Adipocyte (in vitro differentiated cells): ENCODE measurements around the gene ADAR.
A peak's percentile ranks its signal among the peaks of the same experiment; 100 is the strongest.

Experiments used
- DNase-seq: peaks from one replicate; pipeline ENCODE4 v3.0.0-alpha.2; 2015; ENCODE audit warnings: low read depth
- H3K27me3 ChIP-seq: replicated peaks from 2 replicates; pipeline ENCODE4 v1.7.0; 2013; ENCODE audit warnings: mild to moderate bottlenecking, low read length, moderate library complexity; ENCODE audit not compliant: control insufficient read depth, insufficient read depth
- H3K36me3 ChIP-seq: 2 replicates; pipeline ENCODE4 v1.7.0; 2013; ENCODE audit warnings: low read length, mild to moderate bottlenecking, moderate library complexity; ENCODE audit not compliant: control insufficient read depth, insufficient read depth, severe bottlenecking
- H3K4me1 ChIP-seq: 2 replicates; pipeline ENCODE4 v1.7.0; 2013; ENCODE audit warnings: mild to moderate bottlenecking, low read length, moderate library complexity; ENCODE audit not compliant: control insufficient read depth, insufficient read depth
- H3K4me3 ChIP-seq: 2 replicates; pipeline ENCODE4 v1.7.0; 2013; ENCODE audit warnings: mild to moderate bottlenecking, low read length, moderate library complexity
- H3K9ac ChIP-seq: 2 replicates; pipeline ENCODE4 v1.7.0; 2013; ENCODE audit warnings: mild to moderate bottlenecking, low read length, moderate library complexity
- H3K9me3 ChIP-seq: 2 replicates; pipeline ENCODE4 v1.7.0; 2013; ENCODE audit warnings: mild to moderate bottlenecking, low read length, moderate library complexity; ENCODE audit not compliant: control insufficient read depth

ADAR gene

DNA sequence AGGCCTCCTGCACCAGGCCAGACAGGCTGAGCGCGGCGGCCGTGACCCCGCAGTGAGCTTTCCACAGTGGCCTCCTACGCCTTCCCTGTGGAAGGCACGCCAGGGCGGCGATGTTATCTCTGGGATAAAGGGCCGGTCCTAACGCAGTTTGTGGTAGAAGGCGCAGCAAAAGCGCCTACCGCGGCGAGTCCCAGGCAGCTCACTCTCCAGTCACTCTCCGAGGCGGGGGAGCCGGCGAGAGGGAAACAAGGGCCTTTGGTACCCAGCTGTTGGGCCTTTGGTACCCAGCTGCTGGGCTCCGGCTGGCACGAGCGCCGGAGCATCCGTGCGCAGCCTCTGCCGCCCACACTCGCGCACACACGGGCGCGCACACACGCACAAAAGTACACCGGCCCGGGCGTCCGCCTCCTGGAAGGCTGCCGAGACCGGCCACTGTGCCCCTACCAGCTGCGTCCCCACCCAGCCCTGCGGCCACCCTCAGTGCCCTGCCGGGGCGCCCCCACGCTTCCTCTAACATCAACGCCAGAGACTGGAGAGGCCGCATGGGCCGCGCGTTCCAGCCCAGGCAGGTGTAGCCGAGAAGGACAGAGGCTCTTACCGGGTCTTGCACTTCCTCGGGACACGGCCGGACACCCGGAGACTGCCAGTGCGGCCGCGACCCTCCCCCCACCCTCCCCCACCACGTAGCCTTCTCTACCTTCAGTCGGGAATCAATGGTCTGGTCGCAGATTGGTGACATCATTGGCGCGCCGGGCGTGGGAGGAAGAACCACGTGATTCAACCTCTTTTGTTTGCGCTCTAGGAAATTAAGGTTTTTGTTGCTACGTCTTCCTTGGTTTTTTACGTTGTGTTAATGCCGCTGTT, 19.5 kb upstream of the ADAR start:
- Histone ChIP-seq H3K9ac (peak overlapping the region; percentile 94), H3K9me3 (peaks cover 7% of the 10 kb centered on the region), H3K36me3 (peaks cover 4% of the 10 kb centered on the region), H3K27me3 (peaks cover 3% of the 10 kb centered on the region), H3K4me3 (peak overlapping the region; percentile 95), H3K4me1 (peaks cover 17% of the 10 kb centered on the region)
- DNase-seq = peak; percentile 93

DNA sequence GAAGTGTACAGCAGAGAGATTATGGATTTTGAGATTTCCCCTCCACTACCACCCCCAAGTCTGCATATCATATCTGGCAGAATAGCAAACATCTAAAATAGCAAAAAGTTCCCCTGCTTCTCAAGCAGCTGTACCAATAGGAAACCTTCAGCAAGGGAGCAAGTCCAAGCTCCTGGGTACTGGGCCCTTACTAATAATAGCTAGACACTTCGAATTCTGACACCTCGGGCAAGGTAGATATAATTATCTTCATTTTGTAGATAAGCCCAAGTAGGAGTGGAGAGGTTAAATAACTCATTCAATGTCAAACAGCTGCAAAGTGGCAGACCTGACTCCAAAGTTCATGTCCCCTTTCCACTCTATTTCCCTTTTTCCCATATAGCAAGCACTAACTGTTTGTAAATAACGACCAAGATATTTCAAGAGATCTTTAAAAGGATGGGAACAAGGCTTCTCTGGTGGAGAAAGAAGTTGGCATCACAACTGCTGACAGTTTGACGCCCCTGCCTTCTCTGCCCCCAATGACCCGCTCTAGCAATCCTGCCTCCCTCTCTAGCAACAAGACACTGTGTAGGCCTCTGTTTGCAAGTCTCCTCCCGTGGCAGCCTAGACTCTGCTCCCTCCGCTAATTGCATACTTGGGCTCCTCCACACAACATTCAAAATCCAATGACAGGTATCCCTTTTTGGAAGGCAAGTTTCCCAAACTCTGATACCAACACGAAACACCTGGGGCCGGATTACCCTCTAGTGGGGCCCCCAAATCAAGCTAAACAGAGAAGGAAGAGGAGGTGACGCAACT, 18.7 kb upstream of the ADAR start:
- H3K36me3 ChIP-seq = peaks cover 5% of the 10 kb centered on the region
- peaks cover 17% of the 10 kb centered on the region for H3K4me1 ChIP-seq
- no peak for DNase-seq
- H3K9me3 ChIP-seq = peaks cover 7% of the 10 kb centered on the region
- peak overlapping the region; percentile 95 for H3K4me3 ChIP-seq
- H3K27me3 ChIP-seq = no peaks in the 10 kb centered on the region
- peak overlapping the region; percentile 94 for H3K9ac ChIP-seq

DNA sequence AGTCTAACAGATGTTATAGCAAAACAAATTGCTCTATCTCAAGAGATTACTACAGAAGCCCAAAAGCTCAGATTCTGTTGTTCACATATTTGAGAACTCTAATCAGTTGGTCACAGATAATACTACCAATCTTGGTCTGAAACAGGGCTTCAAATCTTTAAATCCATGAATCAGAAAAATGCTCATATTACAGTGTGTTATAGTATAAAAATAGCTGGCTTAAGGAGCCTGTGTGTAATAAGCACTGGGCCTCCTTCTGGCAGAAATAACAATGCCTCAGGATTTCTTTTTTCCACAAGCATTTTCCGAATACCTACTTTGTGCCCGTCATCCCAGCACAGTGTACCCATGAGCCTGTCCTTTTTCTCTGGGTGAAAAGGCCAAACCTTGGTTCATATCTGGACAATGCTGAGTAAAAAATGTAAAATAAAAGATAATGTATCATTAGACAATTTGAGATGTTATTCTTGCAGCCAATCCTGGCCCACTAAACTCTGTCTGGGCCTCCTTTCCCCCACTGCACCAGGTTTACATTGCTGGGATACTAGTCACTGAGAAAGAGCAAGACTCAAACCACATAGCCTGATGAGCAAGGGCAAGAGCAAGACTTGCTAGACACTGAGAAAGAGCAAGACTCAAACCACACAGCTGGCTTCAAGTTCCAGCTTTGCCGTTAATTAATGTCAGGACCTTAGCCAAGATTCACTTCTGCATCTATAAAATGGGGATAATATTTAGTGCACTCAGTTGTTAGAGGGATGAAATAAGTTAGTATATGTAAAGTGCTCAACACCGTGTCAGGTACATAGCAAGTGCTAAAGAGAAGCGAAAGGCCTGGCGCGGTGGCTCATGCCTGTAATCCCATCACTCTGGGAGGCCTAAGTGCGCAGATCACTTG, 17.0 kb upstream of the ADAR start:
- peaks cover 17% of the 10 kb centered on the region for H3K4me1 ChIP-seq
- H3K9ac ChIP-seq = peak overlapping the region; percentile 20
- peak; percentile 73 for DNase-seq
- H3K36me3 ChIP-seq = peaks cover 5% of the 10 kb centered on the region
- H3K27me3 ChIP-seq = no peaks in the 10 kb centered on the region
- peaks cover 3% of the 10 kb centered on the region for H3K9me3 ChIP-seq
- H3K4me3 ChIP-seq = no peak overlapping the region

DNA sequence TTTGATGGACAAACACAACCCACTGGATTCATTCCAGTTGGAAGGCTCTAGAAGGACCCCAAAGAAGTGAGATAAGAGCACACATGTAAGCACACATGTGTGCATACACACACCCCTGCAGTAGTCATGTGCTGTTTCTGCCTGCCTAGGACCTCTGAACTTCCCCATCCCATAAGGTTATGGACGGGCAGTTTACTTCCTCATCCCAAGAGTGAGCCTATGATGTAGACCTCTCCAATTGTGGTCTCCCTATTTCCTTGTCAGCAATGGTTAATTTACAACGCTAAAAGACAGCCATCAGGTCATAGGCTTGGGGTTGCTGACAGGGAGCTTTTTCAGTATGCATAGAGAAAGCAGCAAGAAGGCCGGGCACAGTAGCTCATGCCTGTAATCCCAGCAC, 15.4 kb upstream of the ADAR start:
- H3K9ac ChIP-seq = no peak overlapping the region
- peaks cover 5% of the 10 kb centered on the region for H3K36me3 ChIP-seq
- H3K27me3 ChIP-seq = no peaks in the 10 kb centered on the region
- no peak overlapping the region for H3K4me3 ChIP-seq
- no peaks in the 10 kb centered on the region for H3K9me3 ChIP-seq
- no peak for DNase-seq
- peaks cover 17% of the 10 kb centered on the region for H3K4me1 ChIP-seq

DNA sequence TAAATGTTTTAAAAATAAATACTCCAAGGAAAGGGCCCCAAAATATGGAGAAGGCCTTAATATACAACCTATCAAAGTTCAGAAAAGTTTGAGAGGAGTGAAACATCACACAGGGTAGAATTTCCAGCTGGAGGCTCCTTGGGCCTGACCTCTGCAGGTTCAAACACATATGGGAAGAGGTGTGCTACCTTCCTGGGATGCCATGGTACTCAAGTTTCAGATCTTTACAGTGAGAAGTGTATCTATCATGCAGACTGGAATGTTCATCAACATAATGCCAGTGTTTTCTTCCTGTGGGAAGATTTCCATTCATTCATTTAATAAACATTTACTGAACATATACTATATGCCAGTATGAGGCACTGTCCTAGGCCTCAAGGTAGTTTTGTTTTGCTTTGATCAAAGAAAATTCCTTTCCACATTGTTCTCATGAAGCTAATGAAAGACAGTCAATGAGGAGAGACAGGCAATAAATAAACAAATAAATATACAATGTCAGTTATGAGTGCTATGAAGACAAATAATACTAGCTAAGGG, 14.6 kb upstream of the ADAR start:
- Histone ChIP-seq H3K36me3 (peaks cover 5% of the 10 kb centered on the region), H3K27me3 (no peaks in the 10 kb centered on the region), H3K9me3 (no peaks in the 10 kb centered on the region), H3K9ac (no peak overlapping the region), H3K4me1 (peaks cover 17% of the 10 kb centered on the region), H3K4me3 (no peak overlapping the region)
- DNase-seq = no peak

DNA sequence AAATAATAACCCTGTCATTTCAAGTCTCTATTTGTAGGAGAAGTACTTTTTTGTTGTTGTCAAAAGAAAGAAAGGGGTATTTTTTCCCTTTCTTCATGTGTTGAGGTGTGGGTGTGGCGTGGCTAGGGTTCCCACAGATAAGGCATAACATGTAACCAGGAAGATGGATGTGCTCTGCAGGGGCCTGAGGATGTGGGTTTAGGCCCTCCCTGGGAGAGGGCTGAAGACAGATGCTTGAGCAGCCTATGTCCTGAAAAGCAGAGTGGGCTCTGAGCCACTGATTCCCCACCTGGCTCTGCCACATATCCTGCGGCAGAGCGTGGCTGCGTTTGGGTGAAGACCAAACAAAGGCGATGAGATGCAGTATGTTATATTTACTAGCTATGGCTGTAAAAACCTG, 13.9 kb upstream of the ADAR start:
- H3K4me1 ChIP-seq = peaks cover 16% of the 10 kb centered on the region
- H3K4me3 ChIP-seq = no peak overlapping the region
- H3K27me3 ChIP-seq = no peaks in the 10 kb centered on the region
- DNase-seq = no peak
- no peaks in the 10 kb centered on the region for H3K9me3 ChIP-seq
- peaks cover 5% of the 10 kb centered on the region for H3K36me3 ChIP-seq
- no peak overlapping the region for H3K9ac ChIP-seq

DNA sequence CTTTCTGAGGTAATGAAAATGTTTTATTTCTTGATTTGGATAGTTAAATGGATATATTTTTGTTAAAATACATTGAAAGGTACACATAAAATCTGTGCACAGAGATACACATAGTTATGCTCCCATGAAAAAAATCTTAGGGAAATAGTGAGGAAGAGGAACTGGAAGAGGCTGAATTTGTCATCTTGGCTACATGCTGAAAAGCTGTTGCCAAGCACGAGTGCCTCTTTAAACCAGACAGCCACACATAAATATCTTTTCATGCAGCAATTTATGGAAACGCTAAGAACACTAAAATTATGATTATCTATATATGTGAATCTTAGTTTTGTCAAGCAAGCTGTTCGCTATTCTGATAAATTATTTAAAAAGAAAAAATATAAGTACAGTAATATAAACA, 12.8 kb upstream of the ADAR start:
- peaks cover 5% of the 10 kb centered on the region for H3K36me3 ChIP-seq
- H3K9ac ChIP-seq = no peak overlapping the region
- DNase-seq = no peak
- H3K4me1 ChIP-seq = peaks cover 10% of the 10 kb centered on the region
- no peak overlapping the region for H3K4me3 ChIP-seq
- no peaks in the 10 kb centered on the region for H3K9me3 ChIP-seq
- no peaks in the 10 kb centered on the region for H3K27me3 ChIP-seq

DNA sequence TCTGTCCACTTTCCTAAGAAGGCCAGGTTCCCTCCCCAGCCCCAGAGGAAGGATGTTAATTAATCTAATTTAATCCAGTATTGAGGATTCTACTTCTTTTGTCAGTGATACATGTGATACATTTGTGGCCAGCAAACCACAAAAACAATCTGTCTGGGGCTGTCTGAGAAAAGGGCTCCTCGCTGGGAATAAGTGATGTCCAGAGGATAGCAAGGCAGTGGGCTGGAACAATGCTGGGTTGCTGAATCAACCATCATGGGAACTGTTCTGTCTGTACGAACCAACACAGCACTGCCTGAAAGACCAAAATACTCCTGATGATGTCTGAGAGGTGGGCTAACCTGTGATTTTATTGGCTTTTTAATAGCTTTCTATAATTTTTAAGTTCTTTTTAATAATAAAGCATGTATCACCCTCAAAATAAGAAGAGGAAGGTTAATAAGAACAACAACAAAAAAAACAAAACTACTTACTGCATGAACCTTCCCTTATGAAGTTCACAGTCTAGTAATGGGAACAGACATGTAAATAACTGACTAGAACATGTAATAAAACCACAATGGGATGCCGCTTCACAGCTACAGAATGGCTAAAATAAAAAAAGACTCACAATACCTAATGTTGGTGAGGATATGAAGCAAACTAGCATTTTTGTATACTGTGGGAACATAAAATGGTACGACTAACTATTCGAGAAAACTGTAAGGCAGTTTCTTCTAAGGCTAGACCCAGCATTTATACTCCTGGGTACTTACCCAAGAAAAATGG, 11.4 kb upstream of the ADAR start:
- Histone ChIP-seq H3K9me3 (no peaks in the 10 kb centered on the region), H3K4me3 (no peak overlapping the region), H3K9ac (no peak overlapping the region), H3K36me3 (peaks cover 5% of the 10 kb centered on the region), H3K27me3 (no peaks in the 10 kb centered on the region), H3K4me1 (no peaks in the 10 kb centered on the region)
- no peak for DNase-seq

DNA sequence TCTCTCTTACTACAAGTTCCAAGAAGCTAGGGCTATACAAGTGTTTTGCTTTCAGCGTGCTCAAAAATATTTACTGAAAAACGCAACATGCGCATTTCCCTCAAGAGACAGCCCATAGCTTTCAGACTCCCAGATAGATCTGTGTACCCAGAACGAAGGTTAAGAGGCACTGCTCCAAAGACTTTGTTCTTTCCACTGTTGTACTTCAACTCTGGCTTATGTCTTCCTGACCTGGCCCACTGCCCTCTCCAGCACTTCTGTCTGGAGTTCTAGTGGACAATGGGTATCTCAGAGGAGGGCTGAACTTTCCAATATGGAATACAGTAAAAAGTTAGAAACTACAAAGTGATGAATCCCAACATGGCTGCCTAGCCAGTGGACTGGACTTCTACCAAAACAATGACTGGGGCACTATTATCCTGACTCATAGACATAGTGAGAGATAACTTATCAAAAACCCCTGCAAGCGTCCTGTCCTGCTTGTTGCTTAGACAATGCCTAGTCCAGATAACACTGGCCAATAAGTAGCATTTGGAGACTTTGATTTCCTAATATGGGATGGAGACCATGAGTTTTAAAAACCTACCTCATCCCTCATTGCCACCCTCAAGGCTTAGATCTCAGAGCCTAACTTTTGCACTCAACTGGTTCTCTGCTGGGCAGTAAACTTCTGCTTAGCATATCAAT, 8.8 kb upstream of the ADAR start:
- H3K36me3 ChIP-seq = no peaks in the 10 kb centered on the region
- H3K27me3 ChIP-seq = no peaks in the 10 kb centered on the region
- no peak overlapping the region for H3K4me3 ChIP-seq
- H3K9ac ChIP-seq = no peak overlapping the region
- no peaks in the 10 kb centered on the region for H3K4me1 ChIP-seq
- no peak for DNase-seq
- H3K9me3 ChIP-seq = no peaks in the 10 kb centered on the region

DNA sequence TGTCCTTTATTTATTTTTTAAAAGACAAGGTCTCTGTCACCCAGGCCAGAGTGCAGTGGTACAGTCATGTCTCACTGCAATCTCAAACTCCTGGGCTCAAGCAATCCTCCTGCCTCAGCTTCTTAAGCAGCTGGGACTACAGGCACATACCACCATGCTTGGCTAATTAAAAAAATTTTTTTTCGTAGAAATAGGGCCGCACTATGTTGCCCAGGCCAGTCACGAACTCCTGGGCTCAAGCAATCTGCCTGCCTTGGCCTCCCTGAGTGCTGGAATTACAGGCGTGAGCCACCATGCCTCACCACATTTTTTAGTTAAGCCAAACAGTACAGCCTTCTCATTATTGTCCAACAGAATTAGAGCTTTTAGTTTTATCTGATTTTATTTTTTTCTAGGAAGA, 7.4 kb upstream of the ADAR start:
- H3K36me3 ChIP-seq = no peaks in the 10 kb centered on the region
- no peaks in the 10 kb centered on the region for H3K27me3 ChIP-seq
- no peaks in the 10 kb centered on the region for H3K9me3 ChIP-seq
- no peaks in the 10 kb centered on the region for H3K4me1 ChIP-seq
- no peak overlapping the region for H3K4me3 ChIP-seq
- no peak for DNase-seq
- H3K9ac ChIP-seq = no peak overlapping the region
